Naive thymus-derived CD8-positive, alpha-beta T cell (primary cell): ENCODE results near the gene HS2ST1. TPM values are rescaled to one million over a fixed set of nuclear protein-coding genes. Genes with fewer than 3 reads are reported as not detected.

Source experiments
- ATAC-seq, 2 donors: fragments of 150-1000 bp; cut with Tn5 transposase in 1 of 2; sonication (Bioruptor Pico), chemical (Tn5 transposase) in 1 of 2; 1 replicate in 1 of 2; 2 replicates in 1 of 2; pipeline ENCODE4 v1.10.0; 2021; ENCODE audit warnings: mild to moderate bottlenecking in 2 of 2, moderate library complexity in 2 of 2
- POLR2A ChIA-PET: fragments of 350-600 bp; sonication (Branson Sonifier 250); formaldehyde crosslinking; loops from one replicate; lab custom pipeline; 2021; ENCODE audit warnings: antibody characterized with exemption; lab: Charles Lee
- DNase-seq, 10 donors: peaks; one replicate each; pipeline versions ENCODE4 v3.0.0 to v3.0.0-alpha.2; 2020 to 2022
- H3K27ac Mint-ChIP-seq, 10 donors: one replicate each; pipeline ENCODE4 v1.8.0; 2020 to 2022; ENCODE audit warnings: mild to moderate bottlenecking in 10 of 10, mixed read lengths in 10 of 10, moderate library complexity in 4 of 10, inconsistent platforms in 1 of 10
- H3K27me3 Mint-ChIP-seq, 5 donors: one replicate each; pipeline ENCODE4 v1.8.0; 2021 to 2022; ENCODE audit warnings: mixed read lengths in 5 of 5
- H3K36me3 Mint-ChIP-seq, 3 donors: one replicate each; pipeline ENCODE4 v1.8.0; 2020 to 2022; ENCODE audit warnings: mixed read lengths in 3 of 3, mild to moderate bottlenecking in 2 of 3, inconsistent platforms in 1 of 3
- H3K4me1 Mint-ChIP-seq, 4 donors: one replicate each; pipeline ENCODE4 v1.8.0; 2021 to 2022; ENCODE audit warnings: mixed read lengths in 4 of 4
- H3K4me3 Mint-ChIP-seq, 10 donors: one replicate each; pipeline ENCODE4 v1.8.0; 2020 to 2022; ENCODE audit warnings: mild to moderate bottlenecking in 10 of 10, mixed read lengths in 10 of 10, moderate library complexity in 6 of 10, inconsistent platforms in 1 of 10
- H3K9me3 Mint-ChIP-seq, 9 donors: one replicate each; pipeline ENCODE4 v1.8.0; 2020 to 2022; ENCODE audit warnings: mixed read lengths in 9 of 9, mild to moderate bottlenecking in 3 of 9, inconsistent platforms in 1 of 9, moderate library complexity in 1 of 9
- polyA plus RNA-seq, 3 donors: library from polyadenylated mRNA; unstranded; fragments of 300-500 nt; fragmentation: Illumina TruSeq; gene quantifications; one replicate each; pipeline ENCODE4 v1.2.3, GENCODE V29; 2021
- total RNA-seq, 8 experiments: library from RNA in 2 of 8; stranded (reverse) in 2 of 8; gene quantifications; one replicate each; pipeline ENCODE4 v1.2.3 and lab custom pipeline; 2021 to 2026

Gene HS2ST1
- total and polyA plus RNA-seq, 5 experiments from 2014 or later = 7.1 to 14.4 (median 10.6) TPM

DNA sequence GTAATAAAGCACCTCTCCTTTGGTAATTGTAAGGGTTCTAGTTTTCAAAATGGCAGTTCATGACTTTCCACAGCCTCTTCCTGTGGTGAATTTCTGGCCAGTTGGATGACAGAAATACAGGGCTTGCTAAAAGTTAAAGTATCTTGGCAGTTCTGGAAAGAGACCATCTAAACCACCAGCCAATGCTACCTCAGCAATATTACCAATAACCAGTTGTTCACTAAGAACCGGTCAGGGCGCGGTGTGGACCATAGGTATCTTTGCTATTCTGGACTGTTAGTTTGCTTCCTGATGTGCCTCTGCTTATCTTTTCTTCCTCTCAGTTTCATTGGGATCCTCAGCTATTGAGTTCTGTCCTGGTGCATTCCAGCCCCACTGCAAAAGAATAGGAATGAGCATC is 124.7 kb downstream of the HS2ST1 start:
- DNase-seq = no peak
- POLR2A ChIA-PET = no interaction called here
- H3K27me3 Mint-ChIP-seq = no peaks in the 10 kb centered on the region
- H3K4me3 Mint-ChIP-seq = no peak overlapping the region
- peak overlapping the region in 1 of 10 donors; percentile 57 for H3K27ac Mint-ChIP-seq
- no peaks in the 10 kb centered on the region for H3K9me3 Mint-ChIP-seq
- peaks cover 7 to 29% (median 19%) of the 10 kb centered on the region in 4 donors for H3K4me1 Mint-ChIP-seq
- no peak for ATAC-seq
- no peaks in the 10 kb centered on the region for H3K36me3 Mint-ChIP-seq

GRCh38 chr1:87042111-87042811 is 127.8 kb downstream of the HS2ST1 start:
- Mint-ChIP-seq H3K4me3 (peak overlapping the region in 1 of 10 donors; percentile 19), H3K36me3 (peaks cover 0 to 11% (median 0%) of the 10 kb centered on the region in 3 donors), H3K9me3 (peaks cover 0 to 4% (median 0%) of the 10 kb centered on the region in 9 donors), H3K27me3 (no peaks in the 10 kb centered on the region), H3K27ac (peak overlapping the region in 7 of 10 donors; percentile 9 to 76 (median 41)), H3K4me1 (peaks cover 23 to 45% (median 38%) of the 10 kb centered on the region in 4 donors)
- POLR2A ChIA-PET = interaction anchor here (0.6 kb wide), 1 partner anchor 15 kb away, joined by 3 read pairs; no protein-coding TSS in a partner anchor
- ATAC-seq (no peak), DNase-seq (peak in 1 of 10 donors; percentile 15)

DNA sequence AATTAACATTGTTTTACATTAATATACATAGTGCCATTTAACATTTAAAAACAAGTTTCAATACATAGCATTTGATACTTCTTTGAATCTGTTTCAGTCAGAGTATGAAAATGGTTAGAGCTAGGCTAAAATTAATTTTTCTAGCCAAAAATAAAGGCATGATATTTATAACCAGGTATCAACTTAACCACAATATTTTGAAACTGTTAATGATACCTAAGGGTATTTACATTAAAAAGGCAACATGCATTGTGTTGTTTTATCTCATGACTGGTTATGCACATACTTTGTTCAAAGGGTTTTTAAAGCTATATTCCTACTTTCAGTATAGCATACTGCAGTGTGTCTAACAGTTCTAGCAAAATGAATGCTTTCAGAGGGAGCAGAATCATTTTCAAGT is 130.0 kb downstream of the HS2ST1 start:
- POLR2A ChIA-PET = no interaction called here
- peaks cover 3 to 21% (median 4%) of the 10 kb centered on the region in 3 donors for H3K36me3 Mint-ChIP-seq
- no peaks in the 10 kb centered on the region for H3K27me3 Mint-ChIP-seq
- ATAC-seq (peak in 1 of 2 donors; percentile 3), DNase-seq (no peak)
- H3K27ac Mint-ChIP-seq = peak overlapping the region in 9 of 10 donors; percentile 7 to 98 (median 96)
- peak overlapping the region in 4 of 10 donors; percentile 7 to 74 (median 30) for H3K4me3 Mint-ChIP-seq
- peaks cover 0 to 17% (median 6%) of the 10 kb centered on the region in 9 donors for H3K9me3 Mint-ChIP-seq
- H3K4me1 Mint-ChIP-seq = peaks cover 25 to 47% (median 41%) of the 10 kb centered on the region in 4 donors

DNA sequence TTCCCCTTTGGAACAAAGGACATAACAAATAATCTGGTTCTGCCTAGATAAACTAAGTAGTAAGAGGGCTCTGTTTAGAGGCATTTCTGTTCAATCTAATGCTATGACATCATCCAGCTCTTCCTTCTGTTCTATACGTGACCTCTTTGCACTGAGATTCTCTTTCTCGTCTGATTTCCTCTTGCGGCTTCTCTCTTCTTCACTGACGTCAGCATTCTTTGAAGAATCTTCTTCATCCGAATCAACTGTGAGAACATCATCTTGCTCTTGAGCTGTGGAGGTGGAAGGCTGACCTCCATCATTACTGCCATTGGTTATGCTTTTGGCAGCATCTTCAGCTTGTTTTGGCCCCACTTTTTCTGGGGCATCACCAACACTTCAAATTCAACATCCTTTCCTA is 130.4 kb downstream of the HS2ST1 start:
- Mint-ChIP-seq H3K4me1 (peaks cover 26 to 52% (median 44%) of the 10 kb centered on the region in 4 donors), H3K27me3 (no peaks in the 10 kb centered on the region), H3K27ac (peak overlapping the region in 9 of 10 donors; percentile 53 to 98 (median 96)), H3K36me3 (peaks cover 3 to 21% (median 4%) of the 10 kb centered on the region in 3 donors), H3K9me3 (peaks cover 0 to 17% (median 6%) of the 10 kb centered on the region in 9 donors), H3K4me3 (peak overlapping the region in 9 of 10 donors; percentile 1 to 74 (median 34))
- peak; percentile 74 to 79 for ATAC-seq
- DNase-seq = peak in 8 of 10 donors; percentile 34 to 89 (median 70)
- POLR2A ChIA-PET = no interaction called here

GRCh38 chr1:87045761-87046304 is 131.4 kb downstream of the HS2ST1 start:
- Mint-ChIP-seq H3K36me3 (peaks cover 3 to 21% (median 4%) of the 10 kb centered on the region in 3 donors), H3K27me3 (no peaks in the 10 kb centered on the region), H3K4me1 (peaks cover 26 to 51% (median 45%) of the 10 kb centered on the region in 4 donors), H3K9me3 (peaks cover 0 to 17% (median 6%) of the 10 kb centered on the region in 9 donors), H3K27ac (peak overlapping the region in 9 of 10 donors; percentile 53 to 98 (median 96)), H3K4me3 (peak overlapping the region in 9 of 10 donors; percentile 34 to 77 (median 68))
- POLR2A ChIA-PET = interaction anchor here (1.1 kb wide), 1 partner anchor 132 kb away, joined by 3 read pairs; the partner anchor contains the start of genes HS2ST1 and SELENOF
- ATAC-seq = peak; percentile 73 to 74
- DNase-seq = peak in 9 of 10 donors; percentile 21 to 90 (median 76)

GRCh38 chr1:87046951-87047350 is 132.5 kb downstream of the HS2ST1 start:
- Mint-ChIP-seq H3K36me3 (peaks cover 3 to 21% (median 4%) of the 10 kb centered on the region in 3 donors), H3K9me3 (peaks cover 0 to 17% (median 6%) of the 10 kb centered on the region in 9 donors), H3K4me3 (no peak overlapping the region), H3K4me1 (peaks cover 24 to 45% (median 38%) of the 10 kb centered on the region in 4 donors), H3K27me3 (no peaks in the 10 kb centered on the region), H3K27ac (peak overlapping the region in 2 of 10 donors; percentile 63 to 98)
- ATAC-seq = no peak
- POLR2A ChIA-PET = no interaction called here
- DNase-seq = no peak

DNA sequence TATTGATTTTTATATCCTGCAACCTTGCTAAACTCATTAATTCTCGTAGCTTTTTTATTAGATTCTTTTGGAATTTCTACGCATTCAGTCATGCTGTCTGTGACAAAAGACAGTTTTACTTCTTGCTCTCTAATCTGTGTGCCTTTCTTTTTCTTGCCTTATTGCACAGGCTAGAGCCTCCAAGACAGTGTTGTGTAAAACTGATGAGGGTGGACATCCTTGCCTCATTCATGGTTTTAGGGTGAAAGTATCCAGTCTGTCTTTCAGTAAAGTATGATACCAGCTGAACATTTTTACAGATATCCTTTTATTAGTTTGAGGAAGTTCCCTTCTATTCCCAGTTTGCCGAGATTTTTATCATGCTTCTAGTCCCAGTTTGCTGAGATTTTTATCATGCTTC is 133.8 kb downstream of the HS2ST1 start:
- DNase-seq = no peak
- POLR2A ChIA-PET = no interaction called here
- Mint-ChIP-seq H3K9me3 (peaks cover 0 to 17% (median 6%) of the 10 kb centered on the region in 9 donors), H3K36me3 (peaks cover 3 to 21% (median 4%) of the 10 kb centered on the region in 3 donors), H3K27ac (no peak overlapping the region), H3K4me1 (peaks cover 22 to 39% (median 32%) of the 10 kb centered on the region in 4 donors), H3K27me3 (no peaks in the 10 kb centered on the region), H3K4me3 (no peak overlapping the region)
- no peak for ATAC-seq

- Mint-ChIP-seq H3K36me3 (peaks cover 3 to 13% (median 4%) of the 10 kb centered on the region in 3 donors), H3K4me1 (peaks cover 9 to 29% (median 13%) of the 10 kb centered on the region in 4 donors), H3K27ac (no peak overlapping the region), H3K27me3 (no peaks in the 10 kb centered on the region), H3K4me3 (no peak overlapping the region), H3K9me3 (peaks cover 2 to 15% (median 7%) of the 10 kb centered on the region in 9 donors)
- ATAC-seq (no peak), DNase-seq (no peak)
- POLR2A ChIA-PET = no interaction called here
Measured at GRCh38 chr1:87051965-87052364, 137.5 kb downstream of the HS2ST1 start.

GRCh38 chr1:87052400-87052799 is 138.0 kb downstream of the HS2ST1 start:
- no peaks in the 10 kb centered on the region for H3K27me3 Mint-ChIP-seq
- POLR2A ChIA-PET = no interaction called here

GRCh38 chr1:87052961-87053360 is 138.5 kb downstream of the HS2ST1 start:
- H3K27me3 Mint-ChIP-seq = no peaks in the 10 kb centered on the region
- no peak overlapping the region for H3K4me3 Mint-ChIP-seq
- ATAC-seq (no peak), DNase-seq (no peak)
- H3K36me3 Mint-ChIP-seq = peaks cover 3 to 5% (median 4%) of the 10 kb centered on the region in 3 donors
- H3K9me3 Mint-ChIP-seq = peaks cover 2 to 10% (median 5%) of the 10 kb centered on the region in 9 donors
- H3K27ac Mint-ChIP-seq = no peak overlapping the region
- peaks cover 10 to 32% (median 13%) of the 10 kb centered on the region in 4 donors for H3K4me1 Mint-ChIP-seq
- POLR2A ChIA-PET = no interaction called here

More at GRCh38 chr1:87052400-87052799, 138.0 kb downstream of the HS2ST1 start:
- Mint-ChIP-seq H3K9me3 (peaks cover 2 to 11% (median 7%) of the 10 kb centered on the region in 9 donors), H3K36me3 (peaks cover 3 to 10% (median 4%) of the 10 kb centered on the region in 3 donors), H3K4me3 (no peak overlapping the region), H3K27ac (no peak overlapping the region), H3K4me1 (peaks cover 9 to 32% (median 13%) of the 10 kb centered on the region in 4 donors)
- no peak for DNase-seq
- no peak for ATAC-seq

DNA sequence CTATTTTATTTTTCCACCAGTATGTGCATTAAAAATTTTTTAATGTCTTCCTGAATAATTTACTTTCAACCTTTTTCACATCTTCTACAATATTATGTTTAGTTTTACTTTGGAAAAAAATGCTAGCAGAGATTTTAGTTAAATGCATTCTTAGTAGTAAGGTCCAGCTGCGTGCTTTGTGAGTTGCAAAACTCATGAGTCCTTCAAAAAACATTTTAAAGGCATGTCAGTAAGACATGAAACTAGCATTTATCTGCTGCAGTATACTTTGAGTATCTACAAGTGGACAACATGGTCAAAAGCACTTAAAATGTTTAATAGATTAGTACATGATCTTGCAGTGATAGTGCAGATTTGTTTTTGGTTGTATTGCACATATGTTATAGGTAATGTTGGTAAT is 139.0 kb downstream of the HS2ST1 start:
- peaks cover 0 to under 1% (median under 1%) of the 10 kb centered on the region in 3 donors for H3K36me3 Mint-ChIP-seq
- H3K27me3 Mint-ChIP-seq = no peaks in the 10 kb centered on the region
- no peak for DNase-seq
- H3K27ac Mint-ChIP-seq = no peak overlapping the region
- peaks cover 0 to 10% (median 2%) of the 10 kb centered on the region in 9 donors for H3K9me3 Mint-ChIP-seq
- POLR2A ChIA-PET = no interaction called here
- H3K4me3 Mint-ChIP-seq = no peak overlapping the region
- ATAC-seq = no peak
- H3K4me1 Mint-ChIP-seq = peaks cover 10 to 35% (median 14%) of the 10 kb centered on the region in 4 donors

- POLR2A ChIA-PET = interaction anchor here (0.7 kb wide), 1 partner anchor 15 kb away, joined by 3 read pairs; no protein-coding TSS in a partner anchor
- ATAC-seq (no peak), DNase-seq (no peak)
- no peaks in the 10 kb centered on the region for H3K36me3 Mint-ChIP-seq
- peaks cover 0 to 10% (median 0%) of the 10 kb centered on the region in 9 donors for H3K9me3 Mint-ChIP-seq
- H3K27me3 Mint-ChIP-seq = no peaks in the 10 kb centered on the region
- H3K27ac Mint-ChIP-seq = peak overlapping the region in 2 of 10 donors; percentile 37 to 75
- peaks cover 5 to 48% (median 7%) of the 10 kb centered on the region in 4 donors for H3K4me1 Mint-ChIP-seq
- H3K4me3 Mint-ChIP-seq = no peak overlapping the region
Measured at GRCh38 chr1:87056974-87057373, 142.5 kb downstream of the HS2ST1 start.
